GM12865 (cell line): ENCODE data around the gene ITGA8.

Experiments
- DNase-seq: peaks from one replicate; pipeline ENCODE4 v3.0.0; 2010; ENCODE audit warnings: low read depth
- H3K4me3 ChIP-seq: 2 replicates; pipeline ENCODE4 v1.5.1; 2011; ENCODE audit warnings: mild to moderate bottlenecking, low read depth, low read length, control low read depth
- CTCF ChIP-seq: IDR thresholded peaks from 2 replicates; pipeline ENCODE4 v1.5.1; 2011; ENCODE audit warnings: low read length, control low read depth, low read depth, inconsistent platforms; ENCODE audit not compliant: insufficient read depth; ENCODE audit errors: missing control alignments

ITGA8 gene

GRCh38 chr10:15712883-15713282, 6.8 kb downstream of the ITGA8 start:
- no peak for TF ChIP-seq CTCF
- no peak for DNase-seq
- H3K4me3 ChIP-seq = no peak overlapping the region

DNA sequence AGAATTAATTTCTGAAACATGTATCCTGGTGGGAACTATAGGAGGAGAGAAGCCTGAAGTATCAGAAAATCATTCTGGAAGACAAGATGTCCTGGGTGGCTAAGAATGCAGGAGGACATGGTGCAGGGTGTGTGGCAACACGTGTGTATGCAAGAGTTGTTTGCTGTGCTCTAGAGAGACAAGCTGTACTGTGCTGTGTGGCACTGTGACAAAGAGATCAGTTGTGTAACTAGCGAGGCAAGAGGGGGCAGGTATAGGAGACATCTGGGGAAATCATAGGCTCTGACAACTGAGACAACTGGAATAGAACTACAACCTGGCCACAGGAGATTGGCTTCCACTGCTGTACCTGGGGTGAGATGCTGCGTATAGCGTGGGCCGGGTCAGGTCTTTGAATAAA, 9.3 kb downstream of the ITGA8 start:
- no peak overlapping the region for H3K4me3 ChIP-seq
- DNase-seq = no peak
- no peak for TF ChIP-seq CTCF

DNA sequence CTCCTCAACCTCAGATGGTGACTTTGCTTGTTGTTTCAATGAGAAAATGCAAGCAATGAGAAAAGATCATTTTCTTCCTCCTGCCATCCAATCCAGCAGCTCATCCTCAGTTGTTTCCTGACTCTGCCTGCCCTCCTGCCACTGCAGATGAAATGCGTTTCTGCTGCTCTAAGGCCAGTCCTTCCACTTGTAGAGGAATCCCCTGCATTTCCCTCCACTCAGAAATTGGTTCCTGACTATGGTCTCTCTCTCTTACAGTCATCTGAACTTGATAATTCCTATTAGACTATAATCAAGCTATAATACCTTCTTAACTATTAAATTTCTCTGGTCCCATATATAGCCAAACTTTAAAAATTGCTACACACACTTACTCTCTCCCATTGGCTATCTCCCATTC, 14.4 kb downstream of the ITGA8 start:
- H3K4me3 ChIP-seq = no peak overlapping the region
- no peak for TF ChIP-seq CTCF
- no peak for DNase-seq

GRCh38 chr10:15704581-15704968, 15.1 kb downstream of the ITGA8 start:
- DNase-seq = no peak
- H3K4me3 ChIP-seq = no peak overlapping the region
- TF ChIP-seq CTCF = no peak

GRCh38 chr10:15703944-15704580, 15.7 kb downstream of the ITGA8 start:
- DNase-seq = no peak
- no peak for TF ChIP-seq CTCF
- H3K4me3 ChIP-seq = no peak overlapping the region

DNA sequence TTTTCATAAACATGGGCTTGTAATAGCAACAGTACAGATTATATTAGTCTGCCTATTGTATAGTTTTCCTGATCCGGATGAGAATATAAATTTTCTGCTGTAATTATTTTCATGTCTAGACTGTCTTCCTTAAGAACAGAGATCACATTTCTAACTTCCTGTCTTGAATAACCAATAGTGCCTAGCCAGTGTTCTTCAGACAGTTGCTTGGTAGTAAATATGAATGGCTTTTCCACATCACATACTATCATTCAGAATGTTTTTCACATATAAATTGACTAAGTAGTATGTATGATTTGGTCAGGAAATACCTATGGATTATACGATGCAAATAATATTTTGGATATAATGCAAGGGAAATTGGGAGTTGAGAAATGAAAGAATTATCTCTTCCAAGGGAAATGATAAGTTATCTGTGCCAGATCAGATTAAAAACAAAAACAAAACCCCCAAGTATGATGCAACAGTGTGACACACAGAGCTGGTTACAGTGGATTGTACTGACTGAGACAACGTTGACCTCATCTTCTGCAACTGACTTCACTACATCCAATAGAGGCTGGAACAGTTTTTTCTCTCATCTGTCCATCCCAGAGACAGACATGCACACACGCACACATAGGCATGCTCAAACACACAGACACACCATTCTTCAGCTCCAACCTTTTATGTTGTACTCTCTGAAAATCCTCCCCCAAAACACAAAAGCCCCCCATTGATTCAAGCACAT, 16.4 kb downstream of the ITGA8 start:
- DNase-seq = no peak

More for the DNA sequence above, 16.4 kb downstream of the ITGA8 start:
- no peak for TF ChIP-seq CTCF
- H3K4me3 ChIP-seq = no peak overlapping the region
